ENCODE results near the gene EMC8. TPM values are rescaled to one million over a fixed set of nuclear protein-coding genes. Genes with fewer than 3 reads are reported as not detected.

EMC8 gene
- total and polyA plus RNA-seq, 2 of the 8 experiments (the other 6 are each of a cell fraction or from before 2014, with no cell fraction given) = 52.2 to 69.7 TPM

DNA sequence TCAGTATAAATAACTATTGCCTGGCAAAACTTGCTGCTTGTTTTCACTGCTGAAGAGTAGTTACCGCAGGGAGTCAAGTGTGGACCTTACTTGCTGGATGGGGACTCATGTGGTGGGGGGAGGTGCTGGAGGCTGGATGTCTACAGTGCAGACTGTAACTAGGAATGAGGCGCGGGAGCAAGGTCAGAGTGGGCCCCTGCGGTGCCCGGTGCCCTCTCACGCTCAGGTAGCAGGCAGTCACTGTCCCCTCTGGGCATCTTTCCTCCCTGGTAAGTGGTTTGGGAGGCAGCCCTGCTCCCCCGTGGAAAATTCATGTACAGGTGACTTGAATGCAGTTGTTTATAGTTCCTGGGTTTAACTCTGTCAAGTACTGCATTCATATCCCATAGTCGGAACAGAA lies 4.6 kb downstream of the EMC8 start:
- no peak overlapping the region for H2BK12ac ChIP-seq (ENCODE audit: low read depth, low read length)
- H3K27ac ChIP-seq (ENCODE audit: low read depth, low read length) = no peak overlapping the region
- DNase-seq (ENCODE audit: low read depth in 1 of 2, low spot score in 2 of 2) (no peak), FAIRE-seq (no peak)
- no peak overlapping the region for H2AFZ ChIP-seq (ENCODE audit: low read length)
- H2BK15ac ChIP-seq (ENCODE audit: low read length) = no peak overlapping the region
- no peak overlapping the region for H3K14ac ChIP-seq (ENCODE audit: insufficient read length)
- H3K4me2 ChIP-seq (ENCODE audit: insufficient read depth in 1 of 2, low read depth in 2 of 2, low read length in 2 of 2) = no peak overlapping the region
- H3K9ac ChIP-seq (replicated peaks in 1 of 4; ENCODE audit: extremely low read depth in 1 of 4, low read depth in 3 of 4, low read length in 3 of 4) = no peak overlapping the region
- H3K23me2 ChIP-seq (ENCODE audit: low read depth, low read length) = peaks cover 6% of the 10 kb centered on the region
- H3K56ac ChIP-seq (replicated peaks; ENCODE audit: insufficient read length, low read depth, low read length) = no peak overlapping the region
- H2AK5ac ChIP-seq (ENCODE audit: low read depth, low read length) = no peak overlapping the region
- no peak overlapping the region for H3K4ac ChIP-seq (replicated peaks; ENCODE audit: insufficient read length, low read depth, low read length)
- peaks cover 0 to 3% (median 0%) of the 10 kb centered on the region in 4 experiments; a peak in 1 of 7 replicates for H3K4me1 ChIP-seq (replicated peaks in 1 of 4; ENCODE audit: control insufficient read depth in 3 of 4, insufficient read depth in 4 of 4, low read length in 3 of 4)
- no peak overlapping the region for H2BK5ac ChIP-seq (ENCODE audit: low read depth, low read length)
- ChIA-PET POLR2A (ENCODE audit: partially characterized antibody) (interaction anchor here (1.5 to 2.1 kb wide), 2 partner anchors 11 to 16 kb away, joined by 6 read pairs; no protein-coding TSS in a partner anchor), CTCF (ENCODE audit: partially characterized antibody) (interaction anchor here (1.7 to 1.8 kb wide), 2 partner anchors 27 to 76 kb away, joined by 4 to 5 read pairs; no protein-coding TSS in a partner anchor)
- peaks cover 4 to 40% (median 13%) of the 10 kb centered on the region in 4 experiments; a peak in 5 of 8 replicates for H3K36me3 ChIP-seq (ENCODE audit: control insufficient read depth in 2 of 4, insufficient read depth in 4 of 4, low read length in 3 of 4)
- WGBS, 2 experiments (ENCODE audit: extremely low coverage in 1 of 2, insufficient coverage in 1 of 2, insufficient read length in 1 of 2, insufficient replicate concordance in 2 of 2, low coverage in 1 of 2, low lambda C conversion rate in 2 of 2, missing lambda C conversion rate in 1 of 2) = 94% methylated on average over 8 of the region's 8 CpGs; no CpG with 5 or more reads in 1 of the 2 experiments
- H4K91ac ChIP-seq (replicated peaks; ENCODE audit: insufficient read length, low read length) = no peak overlapping the region
- no peak overlapping the region for H3K18ac ChIP-seq (ENCODE audit: extremely low read depth, low read length)
- peaks cover 21% of the 10 kb centered on the region for H3K79me1 ChIP-seq (ENCODE audit: low read depth, low read length)
- H3K9me3 ChIP-seq (ENCODE audit: insufficient read depth in 2 of 2, low read depth in 1 of 2, low read length in 1 of 2) = peaks cover 0 to 2% of the 10 kb centered on the region in 2 experiments; a peak in 1 of 4 replicates
- H2BK20ac ChIP-seq (ENCODE audit: low read length) = no peak overlapping the region
- no peak for TF ChIP-seq TCF12 (IDR thresholded peaks at IDR 0.05; ENCODE audit: low read depth, low read length)
- TF ChIP-seq ASH2L (IDR thresholded peaks at IDR 0.05; ENCODE audit: low read length) = no peak
- TF ChIP-seq SRF (IDR thresholded peaks at IDR 0.05; ENCODE audit: low read depth, low read length) = no peak
- TF ChIP-seq GABPA (IDR thresholded peaks at IDR 0.05; ENCODE audit: borderline replicate concordance, insufficient read depth, low read length) = no peak
- no peak for TF ChIP-seq CBX5 (IDR thresholded peaks at IDR 0.05; ENCODE audit: low read depth, low read length)
- TF ChIP-seq CHD2 (IDR thresholded peaks at IDR 0.05; ENCODE audit: low read length) = no peak
- no peak overlapping the region for H3K23ac ChIP-seq (ENCODE audit: insufficient read length)
- no peak overlapping the region for H2BK120ac ChIP-seq (replicated peaks; ENCODE audit: low read depth, low read length)
- H3K27me3 ChIP-seq (replicated peaks in 1 of 4; ENCODE audit: control insufficient read depth in 3 of 4, extremely low read depth in 1 of 4, insufficient read depth in 3 of 4, low read length in 3 of 4) = no peaks in the 10 kb centered on the region
- H4K8ac ChIP-seq (ENCODE audit: extremely low read depth, insufficient read depth, low read length) = no peak overlapping the region
- no peak overlapping the region for H3K4me3 ChIP-seq (ENCODE audit: extremely low read depth in 1 of 4, insufficient read depth in 2 of 4, low read depth in 3 of 4, low read length in 4 of 4)
- peaks cover 34 to 94% of the 10 kb centered on the region in 2 experiments for H3K79me2 ChIP-seq (ENCODE audit: control insufficient read depth in 1 of 2, insufficient read depth in 2 of 2, low read length in 2 of 2)
- no peak overlapping the region for H4K5ac ChIP-seq (ENCODE audit: insufficient read length, low read depth, low read length)
- H4K20me1 ChIP-seq (replicated peaks in 1 of 2; ENCODE audit: control insufficient read depth in 1 of 2, insufficient read depth in 2 of 2, low read length in 2 of 2) = peaks cover 6 to 18% of the 10 kb centered on the region in 2 experiments

Measured in H1 (cell line).